SH-SY5Y (cell line): Measurements from ENCODE around the gene SLC39A7.

Experiments used
- GATA2 ChIP-seq: IDR thresholded peaks from 2 replicates; pipeline ENCODE4 v1.6.1; 2011; ENCODE audit warnings: mild to moderate bottlenecking, low read depth, low read length
- GATA3 ChIP-seq: IDR thresholded peaks from 2 replicates; pipeline ENCODE4 v1.6.1; 2011; ENCODE audit warnings: low read depth, mild to moderate bottlenecking, low read length, moderate library complexity

- no peak for TF ChIP-seq GATA2
- TF ChIP-seq GATA3 = no peak
These were observed 43.7 kb upstream of the SLC39A7 start for GRCh38 chr6:33156964-33157363.
